SK-N-SH treated with all-trans-retinoic acid at 6 μM for 48 hours (cell line): ENCODE data around the gene ARHGDIA.

Source experiments
- ATAC-seq: fragments of 200-7000 bp; cut with Tn5 transposase; 3 replicates; pipeline ENCODE4 v1.9.1; 2020; ENCODE audit warnings: mild to moderate bottlenecking, moderate library complexity
- BACH2 ChIP-seq: fragments of 250-450 bp; sonication (Bioruptor Pico); IDR thresholded peaks from 2 replicates; pipeline ENCODE4 v1.9.0; 2021; ENCODE audit warnings: mild to moderate bottlenecking, borderline replicate concordance
- CREB5 ChIP-seq: fragments of 250-450 bp; sonication (Bioruptor Pico); IDR thresholded peaks from 2 replicates; pipeline ENCODE4 v1.5.1; 2020; ENCODE audit warnings: low read depth, mild to moderate bottlenecking, moderate library complexity
- CSDC2 ChIP-seq: fragments of 250-450 bp; sonication (Bioruptor Pico); IDR thresholded peaks from 2 replicates; pipeline ENCODE4 v1.5.0; 2020; ENCODE audit warnings: mild to moderate bottlenecking, moderate library complexity
- CSRNP3 ChIP-seq: fragments of 250-450 bp; sonication (Bioruptor Pico); IDR thresholded peaks from 2 replicates; pipeline ENCODE4 v1.5.1; 2021; ENCODE audit warnings: mild to moderate bottlenecking, moderate library complexity
- ESRRG ChIP-seq: fragments of 250-450 bp; sonication (Bioruptor Pico); IDR thresholded peaks from 2 replicates; pipeline ENCODE4 v1.6.1; 2021; ENCODE audit warnings: mild to moderate bottlenecking
- GLIS3 ChIP-seq: fragments of 250-450 bp; sonication (Bioruptor Pico); IDR thresholded peaks from 2 replicates; pipeline ENCODE4 v1.5.0; 2020; ENCODE audit warnings: mild to moderate bottlenecking, moderate library complexity
- OSR1 ChIP-seq: fragments of 250-450 bp; sonication (Bioruptor Pico); IDR thresholded peaks from 2 replicates; pipeline ENCODE4 v1.8.0; 2022; ENCODE audit warnings: moderate library complexity, mild to moderate bottlenecking, inconsistent platforms
- PPARA ChIP-seq: fragments of 250-450 bp; sonication (Bioruptor Pico); IDR thresholded peaks from 2 replicates; pipeline ENCODE4 v1.5.0; 2020; ENCODE audit warnings: mild to moderate bottlenecking, borderline replicate concordance
- SNAI2 ChIP-seq: fragments of 250-450 bp; sonication (Bioruptor Pico); IDR thresholded peaks from 2 replicates; pipeline ENCODE4 v1.5.0; 2020; ENCODE audit warnings: mild to moderate bottlenecking, moderate library complexity
- TCF4 ChIP-seq: fragments of 250-450 bp; sonication (Bioruptor Pico); IDR thresholded peaks from 2 replicates; pipeline ENCODE4 v1.8.0; 2021; ENCODE audit warnings: mild to moderate bottlenecking, moderate library complexity, borderline replicate concordance
- TOX ChIP-seq: fragments of 250-450 bp; sonication (Bioruptor Pico); IDR thresholded peaks from 2 replicates; pipeline ENCODE4 v1.8.0; 2021; ENCODE audit warnings: mild to moderate bottlenecking, moderate library complexity, borderline replicate concordance
- ZFP3 ChIP-seq: fragments of 250-450 bp; sonication (Bioruptor Pico); IDR thresholded peaks from 2 replicates; pipeline ENCODE4 v1.5.0; 2020; ENCODE audit warnings: mild to moderate bottlenecking, moderate library complexity
- ZFP30 ChIP-seq: fragments of 450-650 bp; formaldehyde crosslinking; IDR thresholded peaks from 2 replicates; pipeline ENCODE4 v1.5.0; 2022; ENCODE audit warnings: mild to moderate bottlenecking, moderate library complexity
- ZNF565 ChIP-seq: fragments of 450-650 bp; formaldehyde crosslinking; conservative IDR thresholded peaks from 2 replicates; pipeline ENCODE4 v1.5.0; 2020; ENCODE audit warnings: low read depth, mild to moderate bottlenecking, moderate library complexity
- ZNF70 ChIP-seq: fragments of 450-650 bp; formaldehyde crosslinking; IDR thresholded peaks from 2 replicates; pipeline ENCODE4 v1.5.0; 2020; ENCODE audit warnings: mild to moderate bottlenecking, moderate library complexity
- ZNF8 ChIP-seq: fragments of 450-650 bp; formaldehyde crosslinking; IDR thresholded peaks from 2 replicates; pipeline ENCODE4 v1.5.0; 2020; ENCODE audit warnings: mild to moderate bottlenecking, moderate library complexity
- TF ChIP-seq, protein P1 (sequence below): fragments of 250-450 bp; sonication (Bioruptor Pico); IDR thresholded peaks from 2 replicates; pipeline ENCODE4 v1.5.0; 2020; ENCODE audit warnings: mild to moderate bottlenecking, moderate library complexity
- TF ChIP-seq, protein P2 (sequence below): fragments of 250-450 bp; sonication (Bioruptor Pico); IDR thresholded peaks from 2 replicates; pipeline ENCODE4 v1.8.0; 2020; ENCODE audit warnings: mild to moderate bottlenecking, moderate library complexity, borderline replicate concordance
- TF ChIP-seq, protein P3 (sequence below): fragments of 250-450 bp; sonication (Bioruptor Pico); IDR thresholded peaks from 2 replicates; pipeline ENCODE4 v1.8.0; 2021; ENCODE audit warnings: low read depth, mild to moderate bottlenecking, moderate library complexity, borderline replicate concordance

The ARHGDIA gene

GRCh38 chr17:81901167-81902022 lies 30.3 kb upstream of the ARHGDIA start:
- peak; percentile 3 for ATAC-seq

DNA sequence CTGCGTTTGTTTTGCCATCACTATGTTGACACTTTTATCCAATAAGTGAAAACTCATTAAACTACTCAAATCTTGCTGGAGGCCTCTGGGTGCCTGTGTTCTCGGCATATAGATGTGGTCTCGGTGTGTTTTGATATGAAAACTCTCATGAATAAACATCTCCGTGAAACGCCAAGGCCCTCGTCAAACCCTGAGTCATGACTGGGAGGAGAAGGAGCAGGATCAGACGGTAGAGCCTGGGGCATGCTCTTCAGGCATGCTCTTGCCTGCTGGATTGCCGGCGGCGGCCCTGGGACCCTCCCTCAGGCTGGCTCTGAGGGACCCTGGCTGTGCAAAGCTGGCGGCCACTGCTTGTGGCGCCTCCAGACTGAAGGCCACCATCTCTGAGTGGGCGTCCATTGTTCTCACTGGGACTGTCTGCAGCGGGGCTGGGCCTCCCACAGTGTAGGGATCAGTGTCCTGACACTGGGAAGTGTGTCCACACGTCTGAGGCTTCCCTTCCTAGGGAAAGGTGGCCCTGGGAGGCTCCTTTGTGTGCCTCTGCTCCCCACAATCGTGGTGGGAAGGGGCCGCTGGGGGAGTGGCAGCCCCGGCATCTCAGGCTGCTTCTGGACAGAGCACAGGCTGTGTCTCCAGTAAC lies 29.2 kb upstream of the ARHGDIA start:
- ATAC-seq, result no peak
- TF ChIP-seq SNAI2 (CRISPR knock-in tag), result no peak
- no peak for TF ChIP-seq CSDC2 (CRISPR knock-in tag)
- TF ChIP-seq, protein P1, sequence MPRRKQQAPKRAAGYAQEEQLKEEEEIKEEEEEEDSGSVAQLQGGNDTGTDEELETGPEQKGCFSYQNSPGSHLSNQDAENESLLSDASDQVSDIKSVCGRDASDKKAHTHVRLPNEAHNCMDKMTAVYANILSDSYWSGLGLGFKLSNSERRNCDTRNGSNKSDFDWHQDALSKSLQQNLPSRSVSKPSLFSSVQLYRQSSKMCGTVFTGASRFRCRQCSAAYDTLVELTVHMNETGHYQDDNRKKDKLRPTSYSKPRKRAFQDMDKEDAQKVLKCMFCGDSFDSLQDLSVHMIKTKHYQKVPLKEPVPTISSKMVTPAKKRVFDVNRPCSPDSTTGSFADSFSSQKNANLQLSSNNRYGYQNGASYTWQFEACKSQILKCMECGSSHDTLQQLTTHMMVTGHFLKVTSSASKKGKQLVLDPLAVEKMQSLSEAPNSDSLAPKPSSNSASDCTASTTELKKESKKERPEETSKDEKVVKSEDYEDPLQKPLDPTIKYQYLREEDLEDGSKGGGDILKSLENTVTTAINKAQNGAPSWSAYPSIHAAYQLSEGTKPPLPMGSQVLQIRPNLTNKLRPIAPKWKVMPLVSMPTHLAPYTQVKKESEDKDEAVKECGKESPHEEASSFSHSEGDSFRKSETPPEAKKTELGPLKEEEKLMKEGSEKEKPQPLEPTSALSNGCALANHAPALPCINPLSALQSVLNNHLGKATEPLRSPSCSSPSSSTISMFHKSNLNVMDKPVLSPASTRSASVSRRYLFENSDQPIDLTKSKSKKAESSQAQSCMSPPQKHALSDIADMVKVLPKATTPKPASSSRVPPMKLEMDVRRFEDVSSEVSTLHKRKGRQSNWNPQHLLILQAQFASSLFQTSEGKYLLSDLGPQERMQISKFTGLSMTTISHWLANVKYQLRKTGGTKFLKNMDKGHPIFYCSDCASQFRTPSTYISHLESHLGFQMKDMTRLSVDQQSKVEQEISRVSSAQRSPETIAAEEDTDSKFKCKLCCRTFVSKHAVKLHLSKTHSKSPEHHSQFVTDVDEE (CRISPR knock-in tag), result no peak
- no peak for TF ChIP-seq ZNF8 (CRISPR knock-in tag)
- no peak for TF ChIP-seq GLIS3 (CRISPR knock-in tag)
- no peak for TF ChIP-seq TOX
- no peak for TF ChIP-seq ZFP30
- TF ChIP-seq, protein P2, sequence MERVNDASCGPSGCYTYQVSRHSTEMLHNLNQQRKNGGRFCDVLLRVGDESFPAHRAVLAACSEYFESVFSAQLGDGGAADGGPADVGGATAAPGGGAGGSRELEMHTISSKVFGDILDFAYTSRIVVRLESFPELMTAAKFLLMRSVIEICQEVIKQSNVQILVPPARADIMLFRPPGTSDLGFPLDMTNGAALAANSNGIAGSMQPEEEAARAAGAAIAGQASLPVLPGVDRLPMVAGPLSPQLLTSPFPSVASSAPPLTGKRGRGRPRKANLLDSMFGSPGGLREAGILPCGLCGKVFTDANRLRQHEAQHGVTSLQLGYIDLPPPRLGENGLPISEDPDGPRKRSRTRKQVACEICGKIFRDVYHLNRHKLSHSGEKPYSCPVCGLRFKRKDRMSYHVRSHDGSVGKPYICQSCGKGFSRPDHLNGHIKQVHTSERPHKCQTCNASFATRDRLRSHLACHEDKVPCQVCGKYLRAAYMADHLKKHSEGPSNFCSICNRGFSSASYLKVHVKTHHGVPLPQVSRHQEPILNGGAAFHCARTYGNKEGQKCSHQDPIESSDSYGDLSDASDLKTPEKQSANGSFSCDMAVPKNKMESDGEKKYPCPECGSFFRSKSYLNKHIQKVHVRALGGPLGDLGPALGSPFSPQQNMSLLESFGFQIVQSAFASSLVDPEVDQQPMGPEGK, result no peak
- TF ChIP-seq, protein P3, sequence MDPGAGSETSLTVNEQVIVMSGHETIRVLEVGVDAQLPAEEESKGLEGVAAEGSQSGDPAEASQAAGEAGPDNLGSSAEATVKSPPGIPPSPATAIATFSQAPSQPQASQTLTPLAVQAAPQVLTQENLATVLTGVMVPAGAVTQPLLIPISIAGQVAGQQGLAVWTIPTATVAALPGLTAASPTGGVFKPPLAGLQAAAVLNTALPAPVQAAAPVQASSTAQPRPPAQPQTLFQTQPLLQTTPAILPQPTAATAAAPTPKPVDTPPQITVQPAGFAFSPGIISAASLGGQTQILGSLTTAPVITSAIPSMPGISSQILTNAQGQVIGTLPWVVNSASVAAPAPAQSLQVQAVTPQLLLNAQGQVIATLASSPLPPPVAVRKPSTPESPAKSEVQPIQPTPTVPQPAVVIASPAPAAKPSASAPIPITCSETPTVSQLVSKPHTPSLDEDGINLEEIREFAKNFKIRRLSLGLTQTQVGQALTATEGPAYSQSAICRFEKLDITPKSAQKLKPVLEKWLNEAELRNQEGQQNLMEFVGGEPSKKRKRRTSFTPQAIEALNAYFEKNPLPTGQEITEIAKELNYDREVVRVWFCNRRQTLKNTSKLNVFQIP, result no peak
- TF ChIP-seq OSR1 (CRISPR knock-in tag), result no peak
- TF ChIP-seq TCF4 (CRISPR knock-in tag), result no peak
- no peak for TF ChIP-seq BACH2 (CRISPR knock-in tag)
- no peak for TF ChIP-seq ZNF565 (CRISPR knock-in tag)
- TF ChIP-seq ZFP3 (CRISPR knock-in tag), result no peak
- TF ChIP-seq ZNF70 (CRISPR knock-in tag), result no peak
- no peak for TF ChIP-seq CREB5 (CRISPR knock-in tag)

More at GRCh38 chr17:81901167-81902022, 30.3 kb upstream of the ARHGDIA start:
- TF ChIP-seq ESRRG (CRISPR knock-in tag) (no peak), PPARA (CRISPR knock-in tag) (no peak), CSDC2 (CRISPR knock-in tag) (no peak), TCF4 (CRISPR knock-in tag) (no peak), CSRNP3 (CRISPR knock-in tag) (no peak), CREB5 (CRISPR knock-in tag) (no peak), BACH2 (CRISPR knock-in tag) (no peak), SNAI2 (CRISPR knock-in tag) (no peak), ZFP3 (CRISPR knock-in tag) (no peak)
- TF ChIP-seq, protein P1 (CRISPR knock-in tag), result no peak
